ENCODE measurements around the gene CFH. TPM values are rescaled to one million over a fixed set of nuclear protein-coding genes. Genes with fewer than 3 reads are reported as not detected.
"Not testable (repeated sequence)": the region's sequence is repeated elsewhere in the genome, so short reads cannot be mapped to it uniquely, and the experiment has no call there.

The CFH gene
- total RNA-seq, 1 donor from 2014 or later: 299 TPM

- intact Hi-C loops (cut with DNase I): no loop called here
- ATAC-seq (no peak), DNase-seq (ENCODE audit: low spot score) (no peak)
Measured at GRCh38 chr1:196733091-196733970, 81.5 kb downstream of the CFH start.

- ATAC-seq (no peak), DNase-seq (ENCODE audit: low spot score) (no peak)
- intact Hi-C loops (cut with DNase I): no loop called here
Measured at GRCh38 chr1:196734006-196734405, 82.2 kb downstream of the CFH start.

GRCh38 chr1:196734460-196734859 is 82.6 kb downstream of the CFH start:
- DNase-seq (ENCODE audit: low spot score) (no peak), ATAC-seq (no peak)
- intact Hi-C loops (cut with DNase I): no loop called here

GRCh38 chr1:196738730-196739129 is 86.9 kb downstream of the CFH start:
- DNase-seq (ENCODE audit: low spot score) (no peak), ATAC-seq (no peak)
- intact Hi-C loops (cut with DNase I): no loop called here

GRCh38 chr1:196743244-196743643 is 91.4 kb downstream of the CFH start:
- ATAC-seq; DNase-seq (ENCODE audit: low spot score); intact Hi-C loops (cut with DNase I): not testable (repeated sequence)

- DNase-seq (ENCODE audit: low spot score); ATAC-seq; intact Hi-C loops (cut with DNase I): not testable (repeated sequence)
Measured at GRCh38 chr1:196765019-196765740, 113.3 kb downstream of the CFH start.

GRCh38 chr1:196769823-196770222 is 118.0 kb downstream of the CFH start:
- ATAC-seq; intact Hi-C loops (cut with DNase I); DNase-seq (ENCODE audit: low spot score): not testable (repeated sequence)

GRCh38 chr1:196773713-196774112 is 121.9 kb downstream of the CFH start:
- ATAC-seq (no peak), DNase-seq (ENCODE audit: low spot score) (no peak)
- intact Hi-C loops (cut with DNase I): no loop called here

- intact Hi-C loops (cut with DNase I): no loop called here
- ATAC-seq (no peak), DNase-seq (ENCODE audit: low spot score) (no peak)
Measured at GRCh38 chr1:196774175-196774574, 122.3 kb downstream of the CFH start.

- DNase-seq (ENCODE audit: low spot score): no peak
- intact Hi-C loops (cut with DNase I): no loop called here
- ATAC-seq: no peak
Measured at GRCh38 chr1:196774603-196775002, 122.8 kb downstream of the CFH start, which contains the start of gene CFHR3. CFHR3 (plus strand) TSS chr1:196774840; CDS start chr1:196774887, 47 bp downstream.

- intact Hi-C loops (cut with DNase I): no loop called here
- DNase-seq (ENCODE audit: low spot score) (no peak), ATAC-seq (no peak)
Measured at GRCh38 chr1:196777603-196778002, 125.8 kb downstream of the CFH start.

- DNase-seq (ENCODE audit: low spot score) (no peak), ATAC-seq (no peak)
- intact Hi-C loops (cut with DNase I): no loop called here
Measured at GRCh38 chr1:196779093-196779492, 127.2 kb downstream of the CFH start.

- DNase-seq (ENCODE audit: low spot score); ATAC-seq; intact Hi-C loops (cut with DNase I): not testable (repeated sequence)
Measured at GRCh38 chr1:196791252-196791651, 139.4 kb downstream of the CFH start.

- intact Hi-C loops (cut with DNase I): not testable (repeated sequence)
Measured at GRCh38 chr1:196794103-196794502, 142.3 kb downstream of the CFH start.

More at GRCh38 chr1:196794103-196794502, 142.3 kb downstream of the CFH start:
- not testable (repeated sequence) for DNase-seq (ENCODE audit: low spot score); ATAC-seq

Other genes starting within 250 kb of the CFH start
- gene KCNT2, start 43.6 kb upstream of the CFH start, total RNA-seq: 10.6 TPM
- gene CFHR3, start 122.8 kb downstream of the CFH start, total RNA-seq: 0.94 TPM
- gene CFHR1, start 167.7 kb downstream of the CFH start, total RNA-seq: 1.3 TPM
- gene CFHR4, start 236.0 kb downstream of the CFH start, total RNA-seq: not detected